H9 (cell line): ENCODE measurements around the gene NR1D1. TPM values are rescaled to one million over a fixed set of nuclear protein-coding genes. Genes with fewer than 3 reads are reported as not detected.

Source experiments
- DNase-seq: peaks from one replicate; pipeline ENCODE4 v3.0.0-alpha.2; 2017
- H2AFZ ChIP-seq: one replicate; pipeline ENCODE4 v1.6.1; 2013; ENCODE audit warnings: mild to moderate bottlenecking, low read length, control low read depth, moderate library complexity
- H2AK5ac ChIP-seq: 2 replicates; pipeline ENCODE4 v1.6.1; 2013; ENCODE audit warnings: low read length, control low read depth, mixed read lengths; ENCODE audit not compliant: insufficient read length
- H2BK120ac ChIP-seq: one replicate; pipeline ENCODE4 v1.6.1; 2013; ENCODE audit warnings: low read depth, mild to moderate bottlenecking, low read length, control low read depth, inconsistent platforms; ENCODE audit not compliant: poor library complexity, severe bottlenecking
- H2BK12ac ChIP-seq: 2 replicates; pipeline ENCODE4 v1.6.1; 2013; ENCODE audit warnings: low read length, control low read depth, mixed read lengths, low read depth; ENCODE audit not compliant: insufficient read length
- H2BK15ac ChIP-seq: 2 replicates; pipeline ENCODE4 v1.6.1; 2013; ENCODE audit warnings: low read depth, low read length, control low read depth
- H2BK20ac ChIP-seq: one replicate; pipeline ENCODE4 v1.6.1; 2013; ENCODE audit warnings: low read depth, mild to moderate bottlenecking, low read length, control low read depth, inconsistent platforms; ENCODE audit not compliant: poor library complexity, severe bottlenecking
- H2BK5ac ChIP-seq: 2 replicates; pipeline ENCODE4 v1.6.1; 2013; ENCODE audit warnings: low read length, control low read depth, mixed read lengths; ENCODE audit not compliant: insufficient read length
- H3K14ac ChIP-seq: 2 replicates; pipeline ENCODE4 v1.6.1; 2013; ENCODE audit warnings: low read length, control low read depth; ENCODE audit not compliant: insufficient read depth
- H3K18ac ChIP-seq: 2 replicates; pipeline ENCODE4 v1.6.1; 2013; ENCODE audit warnings: low read depth, mild to moderate bottlenecking, mixed read lengths, low read length, control low read depth; ENCODE audit not compliant: insufficient read length
- H3K23ac ChIP-seq: 2 replicates; pipeline ENCODE4 v1.6.1; 2013; ENCODE audit warnings: low read length, control low read depth, mixed read lengths, low read depth; ENCODE audit not compliant: insufficient read length
- H3K23me2 ChIP-seq: 2 replicates; pipeline ENCODE4 v1.6.1; 2013; ENCODE audit warnings: low read depth, mild to moderate bottlenecking, mixed read lengths, low read length, control low read depth; ENCODE audit not compliant: insufficient read length, poor library complexity, severe bottlenecking
- H3K27ac ChIP-seq: 2 replicates; pipeline ENCODE4 v1.5.1; 2013; ENCODE audit warnings: low read length, control low read depth, mixed read lengths, low read depth; ENCODE audit not compliant: insufficient read length
- H3K27me3 ChIP-seq: 2 replicates; pipeline ENCODE4 v1.6.1; 2013; ENCODE audit warnings: low read length, control low read depth, inconsistent platforms; ENCODE audit not compliant: insufficient read depth
- H3K4ac ChIP-seq: 2 replicates; pipeline ENCODE4 v1.6.1; 2013; ENCODE audit warnings: low read depth, mild to moderate bottlenecking, control low read depth, inconsistent platforms, low read length, moderate library complexity
- H3K4me1 ChIP-seq: 2 replicates; pipeline ENCODE4 v1.6.1; 2013; ENCODE audit warnings: low read length, control low read depth, inconsistent platforms; ENCODE audit not compliant: insufficient read depth
- H3K4me2 ChIP-seq: 2 replicates; pipeline ENCODE4 v1.6.1; 2013; ENCODE audit warnings: low read length, control low read depth, mixed read lengths; ENCODE audit not compliant: insufficient read length, insufficient read depth
- H3K56ac ChIP-seq: 2 replicates; pipeline ENCODE4 v1.6.1; 2013; ENCODE audit warnings: low read depth, mild to moderate bottlenecking, mixed read lengths, low read length, control low read depth; ENCODE audit not compliant: insufficient read length
- H3K79me1 ChIP-seq: 2 replicates; pipeline ENCODE4 v1.6.1; 2013; ENCODE audit warnings: low read depth, mild to moderate bottlenecking, moderate library complexity, low read length, control low read depth, inconsistent platforms; ENCODE audit not compliant: insufficient read depth, poor library complexity, severe bottlenecking
- H3K79me2 ChIP-seq: 2 replicates; pipeline ENCODE4 v1.6.1; 2013; ENCODE audit warnings: low read length, control low read depth, inconsistent platforms; ENCODE audit not compliant: insufficient read depth
- H3K9ac ChIP-seq: 2 replicates; pipeline ENCODE4 v1.6.1; 2013; ENCODE audit warnings: low read length, control low read depth, mixed read lengths; ENCODE audit not compliant: insufficient read length; ENCODE audit errors: extremely low read depth
- H3K9me3 ChIP-seq: one replicate; pipeline ENCODE4 v1.6.1; 2013; ENCODE audit warnings: low read depth, low read length, inconsistent platforms; ENCODE audit not compliant: control insufficient read depth
- H3T11ph ChIP-seq: one replicate; pipeline ENCODE4 v1.6.1; 2013; ENCODE audit warnings: mild to moderate bottlenecking, low read length, control low read depth, inconsistent platforms
- H4K20me1 ChIP-seq: one replicate; pipeline ENCODE4 v1.6.1; 2013; ENCODE audit not compliant: control insufficient read depth, insufficient read length, insufficient read depth
- H4K5ac ChIP-seq: 2 replicates; pipeline ENCODE4 v1.6.1; 2013; ENCODE audit warnings: low read depth, mild to moderate bottlenecking, mixed read lengths, low read length, control low read depth; ENCODE audit not compliant: insufficient read length
- H4K8ac ChIP-seq: replicated peaks from 2 replicates; pipeline ENCODE4 v1.6.1; 2013; ENCODE audit warnings: low read length, control low read depth, mixed read lengths, low read depth; ENCODE audit not compliant: insufficient read length
- H4K91ac ChIP-seq: 2 replicates; pipeline ENCODE4 v1.6.1; 2013; ENCODE audit warnings: low read depth, mild to moderate bottlenecking, moderate library complexity, mixed read lengths, low read length, control low read depth; ENCODE audit not compliant: insufficient read length
- H3K27ac Mint-ChIP-seq, 3 experiments: 2 replicates in 2 of 3; 3 replicates in 1 of 3; pipeline ENCODE4 v1.8.0; 2020 to 2021; ENCODE audit warnings: mixed read lengths in 3 of 3, mild to moderate bottlenecking in 1 of 3, moderate library complexity in 1 of 3
- H3K27me3 Mint-ChIP-seq: 2 replicates; pipeline ENCODE4 v1.8.0; 2021; ENCODE audit warnings: low read depth, mild to moderate bottlenecking, moderate library complexity, mixed read lengths
- H3K36me3 Mint-ChIP-seq, 3 experiments: 2 replicates in 2 of 3; 3 replicates in 1 of 3; pipeline ENCODE4 v1.8.0; 2020 to 2021; ENCODE audit warnings: low read depth in 3 of 3, mixed read lengths in 3 of 3; ENCODE audit not compliant: insufficient read depth in 1 of 3
- H3K4me1 Mint-ChIP-seq, 2 experiments: 2 replicates each; pipeline ENCODE4 v1.8.0; 2020; ENCODE audit warnings: mixed read lengths in 2 of 2
- H3K4me3 Mint-ChIP-seq, 2 experiments: 2 replicates in 1 of 2; 3 replicates in 1 of 2; pipeline ENCODE4 v1.8.0; 2020 to 2021; ENCODE audit warnings: mild to moderate bottlenecking in 2 of 2, mixed read lengths in 2 of 2, moderate library complexity in 1 of 2
- H3K9me3 Mint-ChIP-seq, 2 experiments: 2 replicates in 1 of 2; 3 replicates in 1 of 2; pipeline ENCODE4 v1.8.0; 2020; ENCODE audit warnings: mild to moderate bottlenecking in 2 of 2, mixed read lengths in 2 of 2, moderate library complexity in 1 of 2
- WGBS: extraction: QIAGEN DNeasy Blood & Tissue Kit; methylation state at CpG from one replicate; pipeline ENCODE4 v1.1.7; 2013; ENCODE audit warnings: missing lambda C conversion rate, low lambda C conversion rate, mixed read lengths; ENCODE audit not compliant: insufficient read length; ENCODE audit errors: extremely low coverage; 5-methylcytosine and 5-hydroxymethylcytosine counted together
- total RNA-seq: library from RNA; stranded (reverse); gene quantifications from 2 replicates; pipeline ENCODE4 v1.2.1, GENCODE V29; 2021
- TF ChIP-seq, protein P1 (sequence below): fragments of 200-600 bp; sonication (generic); conservative IDR thresholded peaks from 3 replicates; pipeline ENCODE4 v1.8.0; 2021; ENCODE audit warnings: antibody characterized with exemption, mild to moderate bottlenecking

Gene NR1D1
- total RNA-seq, 1 experiment from 2014 or later = 8.6 TPM

DNA sequence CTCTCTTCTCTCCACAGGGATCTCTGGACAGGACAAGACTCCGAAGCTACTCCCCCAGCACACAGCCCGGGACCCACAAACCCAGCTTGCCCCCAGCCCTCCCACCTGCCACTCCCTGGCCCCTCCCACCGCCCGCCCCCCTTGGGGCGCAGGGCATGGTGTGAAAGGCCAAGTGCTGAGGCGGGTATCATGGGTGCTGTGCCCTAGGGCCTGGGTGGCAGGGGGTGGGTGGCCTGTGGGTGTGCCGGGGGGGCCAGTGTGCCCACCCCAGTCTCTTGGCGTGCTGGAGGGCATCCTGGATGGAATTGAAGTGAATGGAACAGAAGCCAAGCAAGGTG is 26.2 kb downstream of the NR1D1 start:
- Histone ChIP-seq H4K20me1 (no peaks in the 10 kb centered on the region), H3K9ac (no peak overlapping the region), H4K91ac (no peak overlapping the region), H2BK5ac (no peak overlapping the region), H2BK120ac (no peak overlapping the region), H3K14ac (no peak overlapping the region), H3K23me2 (peaks cover 2% of the 10 kb centered on the region), H2BK12ac (no peak overlapping the region), H3K4me2 (no peak overlapping the region), H3K27me3 (no peaks in the 10 kb centered on the region), H3K4me1 (peaks cover 18% of the 10 kb centered on the region; the same call in 1 of the 2 replicates), H3K27ac (no peak overlapping the region), H4K5ac (no peak overlapping the region), H2AFZ (no peak overlapping the region), H2AK5ac (no peak overlapping the region), H3K4ac (no peak overlapping the region), H2BK20ac (no peak overlapping the region), H2BK15ac (no peak overlapping the region), H3K9me3 (no peaks in the 10 kb centered on the region), H3T11ph (no peak overlapping the region), H4K8ac (no peak overlapping the region), H3K79me1 (no peaks in the 10 kb centered on the region), H3K18ac (no peak overlapping the region), H3K56ac (no peak overlapping the region), H3K23ac (no peak overlapping the region), H3K79me2 (no peaks in the 10 kb centered on the region)
- peaks cover 45 to 64% of the 10 kb centered on the region in 2 experiments for H3K4me1 Mint-ChIP-seq
- peaks cover 0 to 7% (median 4%) of the 10 kb centered on the region in 3 experiments; a peak in 3 of 7 replicates for H3K36me3 Mint-ChIP-seq
- no peak overlapping the region for H3K4me3 Mint-ChIP-seq
- no peaks in the 10 kb centered on the region for H3K9me3 Mint-ChIP-seq
- TF ChIP-seq, protein P1, sequence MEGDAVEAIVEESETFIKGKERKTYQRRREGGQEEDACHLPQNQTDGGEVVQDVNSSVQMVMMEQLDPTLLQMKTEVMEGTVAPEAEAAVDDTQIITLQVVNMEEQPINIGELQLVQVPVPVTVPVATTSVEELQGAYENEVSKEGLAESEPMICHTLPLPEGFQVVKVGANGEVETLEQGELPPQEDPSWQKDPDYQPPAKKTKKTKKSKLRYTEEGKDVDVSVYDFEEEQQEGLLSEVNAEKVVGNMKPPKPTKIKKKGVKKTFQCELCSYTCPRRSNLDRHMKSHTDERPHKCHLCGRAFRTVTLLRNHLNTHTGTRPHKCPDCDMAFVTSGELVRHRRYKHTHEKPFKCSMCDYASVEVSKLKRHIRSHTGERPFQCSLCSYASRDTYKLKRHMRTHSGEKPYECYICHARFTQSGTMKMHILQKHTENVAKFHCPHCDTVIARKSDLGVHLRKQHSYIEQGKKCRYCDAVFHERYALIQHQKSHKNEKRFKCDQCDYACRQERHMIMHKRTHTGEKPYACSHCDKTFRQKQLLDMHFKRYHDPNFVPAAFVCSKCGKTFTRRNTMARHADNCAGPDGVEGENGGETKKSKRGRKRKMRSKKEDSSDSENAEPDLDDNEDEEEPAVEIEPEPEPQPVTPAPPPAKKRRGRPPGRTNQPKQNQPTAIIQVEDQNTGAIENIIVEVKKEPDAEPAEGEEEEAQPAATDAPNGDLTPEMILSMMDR = no peak
- no peak for DNase-seq
- peaks cover 2% of the 10 kb centered on the region; the same call in 1 of the 2 replicates for H3K27me3 Mint-ChIP-seq
- no CpG with 5 or more reads among the region's 8 CpGs for WGBS
- H3K27ac Mint-ChIP-seq = no peak overlapping the region
